NCI-H82 (cell line): ENCODE results near the gene HMGCS1.
A peak's percentile ranks its signal among the peaks of the same experiment; 100 is the strongest.
"Not testable (repeated sequence)": the region's sequence is repeated elsewhere in the genome, so short reads cannot be mapped to it uniquely, and the experiment has no call there.

Experiments used
- DNase-seq: peaks from one replicate; lab custom pipeline; 2025; lab: John Stamatoyannopoulos, UW

Gene HMGCS1

GRCh38 chr5:43312076-43312661 is 1.0 kb downstream of the HMGCS1 start:
- DNase-seq = no peak

DNA sequence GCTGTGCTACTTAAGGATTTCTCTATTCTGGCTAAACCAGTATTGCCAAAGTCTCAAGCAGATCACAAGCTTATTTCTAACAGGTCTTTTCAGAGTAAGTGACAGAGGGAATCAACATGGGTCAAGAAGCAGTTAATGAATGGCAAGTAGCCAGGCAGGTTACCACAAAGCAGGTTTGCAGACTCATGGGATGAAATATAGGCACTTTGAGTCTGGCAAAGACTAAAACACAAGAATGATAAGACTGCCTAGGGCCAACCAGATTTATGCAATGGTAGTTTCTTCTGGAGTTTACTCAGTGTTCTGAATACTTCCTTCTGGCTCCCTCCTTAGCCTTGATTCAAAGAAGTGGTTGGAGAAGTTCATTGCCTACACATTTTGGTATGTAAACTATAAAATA is 3.6 kb downstream of the HMGCS1 start:
- DNase-seq = no peak

DNA sequence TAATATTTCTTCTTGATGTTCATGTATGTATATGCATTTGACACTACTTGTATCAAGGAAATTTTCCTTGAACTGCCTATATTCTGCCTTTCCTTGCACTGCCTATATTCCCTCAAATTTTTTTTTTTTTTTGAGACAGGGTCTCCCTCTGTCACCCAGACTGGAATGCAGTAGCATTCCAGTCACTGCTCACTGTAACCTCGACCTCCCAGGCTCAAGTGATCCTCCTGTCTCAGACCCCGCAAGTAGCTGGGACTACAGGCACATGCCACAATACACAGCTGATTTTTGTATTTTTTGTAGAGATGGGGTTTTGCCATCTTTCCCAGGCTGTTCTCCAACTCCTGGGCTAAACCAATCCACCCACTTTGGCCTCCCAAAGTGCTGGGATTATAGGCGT is 4.1 kb downstream of the HMGCS1 start:
- DNase-seq = no peak

DNA sequence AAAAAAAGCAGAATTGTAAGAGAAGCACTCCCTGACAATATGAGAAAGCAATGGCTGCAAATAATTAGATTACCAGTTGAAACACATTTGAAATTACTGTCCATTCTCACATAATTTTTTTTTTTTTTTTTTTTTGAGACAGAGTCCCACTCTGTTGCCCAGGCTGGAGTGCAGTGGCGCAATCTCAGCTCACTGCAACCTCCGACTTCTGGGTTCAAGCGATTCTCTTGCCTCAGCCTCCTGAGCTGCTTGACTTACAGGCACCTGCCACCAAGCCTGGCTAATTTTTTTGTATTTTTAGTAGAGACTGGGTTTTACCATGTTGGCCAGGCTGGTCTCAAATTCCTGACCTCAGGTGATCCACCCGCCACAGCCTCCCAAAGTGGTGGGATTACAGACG is 6.3 kb downstream of the HMGCS1 start:
- DNase-seq = not testable (repeated sequence)

GRCh38 chr5:43305948-43306565 is 7.2 kb downstream of the HMGCS1 start:
- DNase-seq = peak; percentile 64

GRCh38 chr5:43304525-43304924 is 8.7 kb downstream of the HMGCS1 start:
- no peak for DNase-seq

GRCh38 chr5:43303242-43303641 is 10.0 kb downstream of the HMGCS1 start:
- peak; percentile 58 for DNase-seq

DNA sequence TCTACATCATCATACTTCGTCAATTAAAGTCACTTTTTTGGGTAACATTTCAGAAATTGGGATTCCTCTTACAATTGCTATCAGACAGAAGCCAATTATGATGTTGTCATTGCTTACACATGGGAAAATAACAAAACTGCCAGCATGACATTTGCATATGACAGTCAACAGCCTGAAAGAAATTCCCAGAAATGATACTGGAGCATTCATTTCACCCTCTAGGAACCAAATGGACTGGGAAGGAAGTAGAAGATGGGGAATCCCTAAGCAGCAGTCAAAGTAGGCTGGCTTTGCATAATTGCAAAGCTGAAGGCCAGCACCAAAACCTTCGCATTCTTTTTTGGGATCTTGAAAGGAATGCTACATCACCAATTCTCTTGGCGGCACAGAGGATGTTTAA is 10.7 kb downstream of the HMGCS1 start:
- DNase-seq = no peak

GRCh38 chr5:43301653-43302091 is 11.5 kb downstream of the HMGCS1 start:
- no peak for DNase-seq

GRCh38 chr5:43300112-43300511 is 13.1 kb downstream of the HMGCS1 start:
- DNase-seq = no peak

GRCh38 chr5:43298443-43298842 is 14.8 kb downstream of the HMGCS1 start:
- DNase-seq = no peak

GRCh38 chr5:43296835-43297234 is 16.4 kb downstream of the HMGCS1 start:
- DNase-seq = no peak

- no peak for DNase-seq
These were observed 18.0 kb downstream of the HMGCS1 start for GRCh38 chr5:43295202-43295601.

DNA sequence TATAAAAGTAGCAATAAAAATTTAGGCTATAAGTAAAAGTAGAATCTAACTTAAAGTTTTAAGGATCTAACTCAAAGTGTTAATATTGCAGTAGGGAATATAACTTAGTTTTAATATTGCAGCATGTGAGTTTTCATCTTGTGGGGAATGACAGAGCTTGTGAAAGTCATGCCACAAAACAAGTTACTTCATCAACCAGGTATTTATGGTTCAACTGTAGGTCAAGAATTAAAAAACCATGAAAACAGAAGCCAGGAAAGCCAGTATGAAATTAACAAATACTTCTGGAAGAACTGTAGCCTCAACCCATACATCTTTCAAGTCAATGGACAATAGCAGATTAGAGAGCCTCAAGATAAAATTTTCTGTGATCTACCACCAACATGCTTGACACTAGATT is 19.0 kb downstream of the HMGCS1 start:
- no peak for DNase-seq

- DNase-seq = no peak
These were observed 22.5 kb downstream of the HMGCS1 start for GRCh38 chr5:43290726-43291125.

- DNase-seq = no peak
These were observed 24.9 kb downstream of the HMGCS1 start for GRCh38 chr5:43288269-43288831.

DNA sequence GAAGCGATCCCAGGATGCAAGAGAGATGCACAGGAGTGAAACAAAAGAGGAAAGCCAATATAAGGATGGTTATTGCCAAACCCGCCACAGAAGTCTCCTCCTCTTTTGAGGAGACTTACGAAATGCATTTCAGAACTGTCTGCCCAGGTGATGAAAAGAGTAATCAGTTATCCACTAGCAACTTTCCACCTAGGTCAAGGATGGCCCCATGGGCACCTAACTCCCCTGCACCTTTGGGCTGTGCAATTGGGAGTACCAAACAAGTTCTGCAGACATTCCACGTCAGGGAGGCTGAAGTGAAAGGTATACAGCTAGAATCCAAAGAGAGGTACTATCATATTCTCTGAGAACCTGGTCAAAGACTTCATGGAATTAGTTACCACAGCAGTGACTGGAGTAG is 25.7 kb downstream of the HMGCS1 start:
- DNase-seq = no peak

- no peak for DNase-seq
These were observed 26.6 kb downstream of the HMGCS1 start for GRCh38 chr5:43286623-43287022.

- DNase-seq = no peak
These were observed 31.2 kb downstream of the HMGCS1 start for GRCh38 chr5:43281840-43282658.

- DNase-seq = no peak
These were observed 33.5 kb downstream of the HMGCS1 start for GRCh38 chr5:43279548-43280274.

- DNase-seq = no peak
These were observed 37.8 kb downstream of the HMGCS1 start for GRCh38 chr5:43275391-43275790.

DNA sequence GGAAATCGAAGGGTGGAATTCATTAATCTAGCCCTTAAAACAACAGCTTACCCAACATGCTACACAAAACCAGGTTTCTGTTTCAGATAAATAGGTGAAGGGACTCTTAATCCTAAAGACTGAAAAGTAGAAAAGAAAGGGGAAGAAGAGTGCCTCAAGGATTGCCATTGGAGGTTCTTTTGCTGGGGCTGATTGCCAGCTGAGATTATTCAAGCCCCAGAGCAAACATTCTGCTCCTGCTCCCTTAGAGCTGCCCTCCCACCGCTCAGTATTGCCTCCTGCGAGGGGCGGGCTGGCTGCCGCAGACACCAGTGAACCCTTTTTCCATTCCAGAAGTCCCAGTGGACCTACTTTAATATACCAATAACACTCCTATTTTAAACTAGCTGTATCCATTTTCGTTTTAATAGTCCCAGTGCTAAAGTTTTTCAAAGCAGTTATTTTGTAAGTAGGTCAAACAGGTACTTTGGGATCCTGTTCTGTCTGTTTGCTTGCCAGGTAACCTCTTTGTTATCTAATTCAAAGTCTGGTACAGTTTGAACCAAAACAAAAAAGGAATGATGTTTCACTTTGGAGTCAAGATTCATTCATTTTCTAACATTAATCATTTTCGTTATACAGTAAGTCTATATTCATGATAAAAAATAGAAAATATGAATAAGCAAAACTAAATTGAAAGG is 38.6 kb downstream of the HMGCS1 start:
- DNase-seq = no peak
